NCI-H187 treated with DMSO at 0.1 percent for 48 hours (cell line): ENCODE results near the gene ANKRD61.
"Not testable (repeated sequence)": the region's sequence is repeated elsewhere in the genome, so short reads cannot be mapped to it uniquely, and the experiment has no call there.

Experiments
- DNase-seq: peaks from one replicate; lab custom pipeline; 2025; lab: John Stamatoyannopoulos, UW

The ANKRD61 gene

GRCh38 chr7:6030988-6031387, at the start of gene ANKRD61:
Gene ANKRD61, plus strand, starts transcription at chr7:6031376. Its CDS starts 0 bp downstream, at chr7:6031376.
- no peak for DNase-seq

- DNase-seq, result not testable (repeated sequence)
Observed at GRCh38 chr7:5987061-5987460, 44.1 kb upstream of the ANKRD61 start.

GRCh38 chr7:5997210-5997808, 33.9 kb upstream of the ANKRD61 start:
- DNase-seq, result peak; percentile 3

- DNase-seq, result no peak
Observed at GRCh38 chr7:6007386-6007785, 23.8 kb upstream of the ANKRD61 start.

GRCh38 chr7:6007835-6008590, 23.2 kb upstream of the ANKRD61 start:
- not testable (repeated sequence) for DNase-seq

- DNase-seq, result peak; percentile 89
Observed at GRCh38 chr7:6008668-6009611, 22.2 kb upstream of the ANKRD61 start, which contains the start of the genes AIMP2 and PMS2. Gene AIMP2, plus strand, starts transcription at chr7:6009272. Its CDS starts 92 bp downstream, at chr7:6009364. Gene PMS2, minus strand, starts transcription at chr7:6009049. Its CDS starts 30 bp downstream, at chr7:6009019.

GRCh38 chr7:6010370-6010769, 20.8 kb upstream of the ANKRD61 start:
- not testable (repeated sequence) for DNase-seq

- no peak for DNase-seq
Observed at GRCh38 chr7:6011541-6011940, 19.6 kb upstream of the ANKRD61 start.

- DNase-seq, result no peak
Observed at GRCh38 chr7:6012355-6013104, 18.6 kb upstream of the ANKRD61 start.

- no peak for DNase-seq
Observed at GRCh38 chr7:6015917-6016652, 15.1 kb upstream of the ANKRD61 start.

- no peak for DNase-seq
Observed at GRCh38 chr7:6016653-6016966, 14.6 kb upstream of the ANKRD61 start.

GRCh38 chr7:6020371-6021286, 10.5 kb upstream of the ANKRD61 start:
- DNase-seq, result peak; percentile 50

GRCh38 chr7:6022707-6023106, 8.5 kb upstream of the ANKRD61 start:
- DNase-seq, result no peak

- DNase-seq, result no peak
Observed at GRCh38 chr7:6023974-6024435, 7.2 kb upstream of the ANKRD61 start.

- DNase-seq, result no peak
Observed at GRCh38 chr7:6026011-6026819, 5.0 kb upstream of the ANKRD61 start.

- no peak for DNase-seq
Observed at GRCh38 chr7:6026820-6027311, 4.3 kb upstream of the ANKRD61 start.

GRCh38 chr7:6027806-6028365, 3.3 kb upstream of the ANKRD61 start:
- DNase-seq, result no peak

- DNase-seq, result no peak
Observed at GRCh38 chr7:6028563-6028962, 2.6 kb upstream of the ANKRD61 start.
